GM13977 (cell line): ENCODE results near the gene SPRR2D.
"Not testable (repeated sequence)": the region's sequence is repeated elsewhere in the genome, so short reads cannot be mapped to it uniquely, and the experiment has no call there.

ENCODE experiments used
- DNase-seq: peaks from one replicate; pipeline ENCODE4 v3.0.0; 2012; ENCODE audit warnings: low spot score
- CTCF ChIP-seq: IDR thresholded peaks from 2 replicates; pipeline ENCODE4 v1.5.1; 2012; ENCODE audit warnings: mild to moderate bottlenecking, control low read depth; ENCODE audit not compliant: insufficient read depth; ENCODE audit errors: extremely low read depth, missing control alignments
- in situ Hi-C: fragments of 300-500 bp; cut with MboI; formaldehyde crosslinking; loops from one replicate; pipeline ENCODE4 v1.12.0; 2022; ENCODE audit warnings: low sequenced_read_pairs, low pct_unique_long_range_greater_than_20kb, mixed read lengths, inconsistent platforms; ENCODE audit not compliant: unreplicated experiment

The SPRR2D gene

GRCh38 chr1:153032073-153032472 is 8.8 kb downstream of the SPRR2D start:
- DNase-seq: no peak
- no peak for TF ChIP-seq CTCF
- in situ Hi-C loops: no loop called here

GRCh38 chr1:153030895-153031294 is 10.0 kb downstream of the SPRR2D start, which contains the start of gene SPRR1B:
TSS of gene SPRR1B (plus strand) at chr1:153031203. CDS start at chr1:153032346, 1,143 bp downstream.
- DNase-seq: no peak
- TF ChIP-seq CTCF: no peak
- in situ Hi-C loops: no loop called here

- no peak for DNase-seq
- no peak for TF ChIP-seq CTCF
- in situ Hi-C loops: no loop called here
These were observed 12.2 kb downstream of the SPRR2D start for GRCh38 chr1:153028766-153029165.

DNA sequence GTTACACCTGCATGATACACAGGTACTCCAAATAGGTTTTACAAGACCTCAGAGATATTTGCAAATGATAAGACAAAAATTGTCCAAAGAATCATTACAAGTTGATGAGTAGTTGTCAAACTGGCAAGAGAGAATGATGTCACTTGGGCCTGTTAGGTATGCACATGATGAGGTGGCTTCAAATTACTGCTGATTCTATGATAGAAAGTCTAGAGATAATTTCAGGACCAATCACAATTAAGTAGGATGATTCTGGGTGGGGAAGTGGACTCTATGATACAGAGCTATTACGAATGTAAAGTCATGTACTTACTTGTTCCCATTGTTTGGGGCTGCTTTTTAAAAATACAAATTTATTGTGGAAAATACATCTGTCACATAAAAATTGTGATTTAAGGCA is 15.1 kb downstream of the SPRR2D start:
- in situ Hi-C loops: no loop called here
- no peak for TF ChIP-seq CTCF
- DNase-seq: no peak

GRCh38 chr1:153024413-153024812 is 16.5 kb downstream of the SPRR2D start:
- DNase-seq: no peak
- in situ Hi-C loops: no loop called here
- no peak for TF ChIP-seq CTCF

DNA sequence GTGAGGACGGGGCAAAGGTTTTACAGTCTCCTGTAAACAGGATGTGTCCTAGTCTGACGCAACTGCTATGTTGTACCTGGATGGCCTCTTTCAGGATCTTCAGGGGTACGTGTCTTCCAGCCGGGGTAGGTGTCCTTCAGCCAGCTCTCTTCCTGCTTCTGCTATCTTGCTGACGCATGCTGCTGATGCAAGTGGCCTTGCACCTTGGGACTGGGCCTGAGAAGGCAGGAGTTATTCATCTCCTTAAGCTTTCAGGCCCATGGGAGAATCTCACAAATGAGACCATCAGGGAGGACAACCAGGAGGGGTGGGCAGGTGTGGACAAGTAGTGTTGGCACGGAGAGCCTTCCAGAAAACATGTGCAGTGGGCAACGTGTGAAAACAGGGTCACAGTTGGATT is 17.8 kb downstream of the SPRR2D start:
- no peak for DNase-seq
- in situ Hi-C loops: no loop called here
- TF ChIP-seq CTCF: no peak

- in situ Hi-C loops, DNase-seq: not testable (repeated sequence)
These were observed 18.6 kb downstream of the SPRR2D start for GRCh38 chr1:153022340-153022739.

GRCh38 chr1:153021829-153022228 is 19.1 kb downstream of the SPRR2D start:
- in situ Hi-C loops, DNase-seq: not testable (repeated sequence)

- DNase-seq, in situ Hi-C loops: not testable (repeated sequence)
These were observed 29.6 kb downstream of the SPRR2D start for GRCh38 chr1:153011235-153011758.
